MCF 10A (cell line): ENCODE measurements around the gene VMO1. TPM values are rescaled to one million over a fixed set of nuclear protein-coding genes. Genes with fewer than 3 reads are reported as not detected.

Source experiments
- BruUV-seq: library from RNA; stranded (reverse); fragments of 400-500 nt; replicated peaks from 2 replicates; lab custom pipeline; 2021; lab: Mats Ljungman, UMichigan
- CTCF ChIA-PET: fragments of 300-600 bp; sonication (Branson Sonifier 250); formaldehyde crosslinking; extraction: SDS; loops from one replicate; lab custom pipeline; 2021; ENCODE audit warnings: antibody characterized with exemption, inconsistent platforms; lab: Yijun Ruan, JAX
- POLR2A ChIA-PET: fragments of 300-600, 350-650 bp; sonication (Branson Sonifier 250); formaldehyde crosslinking; extraction: SDS; loops from one replicate; lab custom pipeline; 2020; ENCODE audit warnings: antibody characterized with exemption, inconsistent platforms; lab: Yijun Ruan, JAX
- DNase-seq: peaks from one replicate; pipeline ENCODE4 v3.0.0-alpha.2; 2018; ENCODE audit not compliant: unreplicated experiment
- H3K27ac Mint-ChIP-seq: one replicate; pipeline ENCODE4 v1.8.0; 2022; ENCODE audit warnings: mild to moderate bottlenecking, low read depth, mixed read lengths; ENCODE audit not compliant: unreplicated experiment
- H3K27me3 Mint-ChIP-seq: one replicate; pipeline ENCODE4 v1.8.0; 2022; ENCODE audit warnings: mixed read lengths; ENCODE audit not compliant: insufficient read depth, unreplicated experiment
- H3K36me3 Mint-ChIP-seq: one replicate; pipeline ENCODE4 v1.8.0; 2022; ENCODE audit warnings: mild to moderate bottlenecking, moderate library complexity, mixed read lengths; ENCODE audit not compliant: insufficient read depth, unreplicated experiment
- H3K4me1 Mint-ChIP-seq: one replicate; pipeline ENCODE4 v1.8.0; 2022; ENCODE audit warnings: mixed read lengths; ENCODE audit not compliant: insufficient read depth, unreplicated experiment
- H3K4me3 Mint-ChIP-seq: one replicate; pipeline ENCODE4 v1.8.0; 2022; ENCODE audit warnings: mild to moderate bottlenecking, moderate library complexity, mixed read lengths; ENCODE audit not compliant: unreplicated experiment
- H3K9me3 Mint-ChIP-seq: one replicate; pipeline ENCODE4 v1.8.0; 2022; ENCODE audit warnings: mixed read lengths; ENCODE audit not compliant: unreplicated experiment
- CTCF ChIP-seq: fragments of 200-600 bp; IDR thresholded peaks from one replicate; pipeline ENCODE4 v1.8.0; 2022; ENCODE audit warnings: antibody characterized with exemption, mild to moderate bottlenecking; ENCODE audit not compliant: unreplicated experiment
- intact Hi-C: fragments of 100-400 bp; cut with micrococcal nuclease; formaldehyde crosslinking; loops from 2 replicates; pipeline ENCODE4 v1.14.1; 2022
- total RNA-seq: library from RNA; stranded (reverse); gene quantifications from 2 replicates; pipeline ENCODE4 v1.2.3, GENCODE V29; 2022

The VMO1 gene
- total RNA-seq, 1 experiment from 2014 or later = 0.77 TPM

GRCh38 chr17:4743898-4744297 is 42.3 kb downstream of the VMO1 start:
- H3K4me1 Mint-ChIP-seq = peaks cover 7% of the 10 kb centered on the region
- H3K4me3 Mint-ChIP-seq = no peak overlapping the region
- H3K27me3 Mint-ChIP-seq = peaks cover 15% of the 10 kb centered on the region
- no TSS peak for BruUV-seq
- H3K27ac Mint-ChIP-seq = no peak overlapping the region
- intact Hi-C loops = no loop called here
- H3K36me3 Mint-ChIP-seq = no peaks in the 10 kb centered on the region
- no peaks in the 10 kb centered on the region for H3K9me3 Mint-ChIP-seq
- CTCF ChIA-PET = interaction anchor here (1.3 kb wide), 1 partner anchor 158 kb away, joined by 3 read pairs; no protein-coding TSS in a partner anchor
- POLR2A ChIA-PET = interaction anchor here (0.5 to 0.6 kb wide), 2 partner anchors 46 to 166 kb away, joined by 3 read pairs; no protein-coding TSS in a partner anchor
- TF ChIP-seq CTCF = no peak
- DNase-seq = no peak

- H3K4me3 Mint-ChIP-seq = no peak overlapping the region
- CTCF ChIA-PET = interaction anchor here (1.3 kb wide), 1 partner anchor 159 kb away, joined by 3 read pairs; no protein-coding TSS in a partner anchor
- no peak for DNase-seq
- intact Hi-C loops = no loop called here
- H3K27me3 Mint-ChIP-seq = peaks cover 8% of the 10 kb centered on the region
- H3K9me3 Mint-ChIP-seq = no peaks in the 10 kb centered on the region
- H3K27ac Mint-ChIP-seq = no peak overlapping the region
- no peak for TF ChIP-seq CTCF
- BruUV-seq = no TSS peak
- H3K36me3 Mint-ChIP-seq = no peaks in the 10 kb centered on the region
- peaks cover 13% of the 10 kb centered on the region for H3K4me1 Mint-ChIP-seq
- POLR2A ChIA-PET = interaction anchor here (0.6 to 1.1 kb wide), 2 partner anchors 9 to 166 kb away, joined by 3 read pairs; no protein-coding TSS in a partner anchor
Observed at GRCh38 chr17:4743216-4743615, 42.9 kb downstream of the VMO1 start.

GRCh38 chr17:4742629-4743028 is 43.5 kb downstream of the VMO1 start:
- Mint-ChIP-seq H3K27ac (no peak overlapping the region), H3K27me3 (peaks cover 2% of the 10 kb centered on the region), H3K4me3 (no peak overlapping the region), H3K36me3 (no peaks in the 10 kb centered on the region), H3K4me1 (peaks cover 16% of the 10 kb centered on the region), H3K9me3 (no peaks in the 10 kb centered on the region)
- intact Hi-C loops = no loop called here
- DNase-seq = no peak
- no peak for TF ChIP-seq CTCF
- no TSS peak for BruUV-seq
- ChIA-PET POLR2A (interaction anchor here (1.1 kb wide), 1 partner anchor 9 kb away, joined by 3 read pairs; no protein-coding TSS in a partner anchor), CTCF (interaction anchor here (1.3 kb wide), 1 partner anchor 159 kb away, joined by 3 read pairs; no protein-coding TSS in a partner anchor)

- no peaks in the 10 kb centered on the region for H3K9me3 Mint-ChIP-seq
- no peak for TF ChIP-seq CTCF
- H3K4me3 Mint-ChIP-seq = no peak overlapping the region
- no TSS peak for BruUV-seq
- no peak overlapping the region for H3K27ac Mint-ChIP-seq
- CTCF ChIA-PET = interaction anchor here (0.5 kb wide), 1 partner anchor 50 kb away, joined by 3 read pairs; no protein-coding TSS in a partner anchor
- H3K27me3 Mint-ChIP-seq = no peaks in the 10 kb centered on the region
- POLR2A ChIA-PET = interaction anchor here (0.7 to 1.1 kb wide), 4 partner anchors 8 to 224 kb away, joined by 3 to 4 read pairs (median 3); no protein-coding TSS in a partner anchor
- intact Hi-C loops = no loop called here
- peaks cover 16% of the 10 kb centered on the region for H3K4me1 Mint-ChIP-seq
- H3K36me3 Mint-ChIP-seq = no peaks in the 10 kb centered on the region
- DNase-seq = no peak
Observed at GRCh38 chr17:4742133-4742532, 44.0 kb downstream of the VMO1 start.
